Coronary artery (tissue), 2 donors: ENCODE results near the gene TMEM252.

ENCODE experiments used
- DNase-seq: peaks from one replicate; pipeline ENCODE4 v3.0.0-alpha.2; 2017; ENCODE audit warnings: low spot score
- H3K27ac ChIP-seq, 2 donors: fragments of 200-600 bp; sonication (generic); one replicate each; pipeline ENCODE4 v1.5.1; 2016 to 2019
- H3K4me3 ChIP-seq: fragments of 200-600 bp; sonication (generic); 2 replicates; pipeline ENCODE4 v1.5.1; 2016; ENCODE audit warnings: mild to moderate bottlenecking, moderate library complexity
- TF ChIP-seq, protein P1 (sequence below): fragments of 200-600 bp; sonication (generic); IDR thresholded peaks from one replicate; pipeline ENCODE4 v1.5.1; 2019; ENCODE audit warnings: antibody characterized with exemption

Gene TMEM252

DNA sequence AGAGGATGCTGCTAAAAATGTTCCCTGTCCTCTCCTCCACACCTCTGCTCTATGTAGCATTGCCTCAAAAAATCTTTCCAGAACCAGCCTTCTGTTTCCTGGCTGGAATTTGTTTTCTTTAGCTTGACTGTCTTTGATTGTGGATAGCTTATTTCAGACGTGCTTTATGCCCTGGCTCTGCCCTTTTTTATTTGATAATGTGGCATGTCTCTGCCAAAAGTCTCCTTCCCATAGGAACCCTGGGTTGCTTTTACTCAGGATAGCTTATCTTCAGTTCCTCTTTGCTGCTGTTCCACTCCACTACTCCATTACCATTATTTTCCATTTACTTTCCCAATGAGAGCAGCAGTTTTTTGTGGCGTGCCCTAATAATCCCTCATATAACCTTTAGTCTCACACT lies 885 bp upstream of the TMEM252 start:
- Histone ChIP-seq H3K27ac (peak overlapping the region; percentile 57 to 88), H3K4me3 (no peak overlapping the region)
- DNase-seq = no peak
- TF ChIP-seq, protein P1, sequence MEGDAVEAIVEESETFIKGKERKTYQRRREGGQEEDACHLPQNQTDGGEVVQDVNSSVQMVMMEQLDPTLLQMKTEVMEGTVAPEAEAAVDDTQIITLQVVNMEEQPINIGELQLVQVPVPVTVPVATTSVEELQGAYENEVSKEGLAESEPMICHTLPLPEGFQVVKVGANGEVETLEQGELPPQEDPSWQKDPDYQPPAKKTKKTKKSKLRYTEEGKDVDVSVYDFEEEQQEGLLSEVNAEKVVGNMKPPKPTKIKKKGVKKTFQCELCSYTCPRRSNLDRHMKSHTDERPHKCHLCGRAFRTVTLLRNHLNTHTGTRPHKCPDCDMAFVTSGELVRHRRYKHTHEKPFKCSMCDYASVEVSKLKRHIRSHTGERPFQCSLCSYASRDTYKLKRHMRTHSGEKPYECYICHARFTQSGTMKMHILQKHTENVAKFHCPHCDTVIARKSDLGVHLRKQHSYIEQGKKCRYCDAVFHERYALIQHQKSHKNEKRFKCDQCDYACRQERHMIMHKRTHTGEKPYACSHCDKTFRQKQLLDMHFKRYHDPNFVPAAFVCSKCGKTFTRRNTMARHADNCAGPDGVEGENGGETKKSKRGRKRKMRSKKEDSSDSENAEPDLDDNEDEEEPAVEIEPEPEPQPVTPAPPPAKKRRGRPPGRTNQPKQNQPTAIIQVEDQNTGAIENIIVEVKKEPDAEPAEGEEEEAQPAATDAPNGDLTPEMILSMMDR = no peak

DNA sequence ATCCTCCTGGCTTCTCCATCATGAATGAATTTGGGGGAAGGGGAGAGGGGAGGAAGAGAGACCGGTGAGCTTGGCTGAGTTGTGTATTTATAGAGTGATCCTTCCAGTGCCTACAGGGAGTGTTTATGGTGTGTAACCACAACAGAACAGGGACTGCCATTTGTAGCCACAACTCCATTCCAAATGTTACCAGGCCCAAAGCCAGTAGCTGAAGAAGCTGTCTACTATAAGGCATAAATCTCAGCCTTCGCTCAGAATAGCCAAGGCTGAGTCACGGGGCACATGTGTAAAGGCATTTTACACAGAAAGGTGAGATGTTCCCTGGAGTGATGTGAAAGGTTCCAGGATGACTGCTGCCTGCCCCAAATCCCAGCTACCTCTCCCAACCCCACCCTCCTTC lies 2.5 kb downstream of the TMEM252 start:
- TF ChIP-seq, protein P1 = no peak
- H3K27ac ChIP-seq = peak overlapping the region; percentile 71 to 88
- DNase-seq = no peak
- no peak overlapping the region for H3K4me3 ChIP-seq

DNA sequence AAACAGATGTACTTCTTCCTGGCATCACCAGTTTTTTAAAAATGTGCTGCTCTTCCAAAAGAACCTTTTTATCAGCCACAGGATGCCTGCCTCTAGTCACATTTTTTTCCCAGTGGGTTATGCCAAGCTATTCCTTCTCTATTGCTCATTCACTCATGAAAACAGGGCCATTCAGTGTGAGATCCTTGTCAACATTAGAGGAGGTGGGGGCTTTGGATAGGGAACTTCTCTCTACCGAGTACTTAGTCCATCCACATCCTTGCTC lies 3.1 kb downstream of the TMEM252 start:
- no peak for DNase-seq
- no peak overlapping the region for H3K4me3 ChIP-seq
- TF ChIP-seq, protein P1 = no peak
- H3K27ac ChIP-seq = peak overlapping the region; percentile 69 to 88

DNA sequence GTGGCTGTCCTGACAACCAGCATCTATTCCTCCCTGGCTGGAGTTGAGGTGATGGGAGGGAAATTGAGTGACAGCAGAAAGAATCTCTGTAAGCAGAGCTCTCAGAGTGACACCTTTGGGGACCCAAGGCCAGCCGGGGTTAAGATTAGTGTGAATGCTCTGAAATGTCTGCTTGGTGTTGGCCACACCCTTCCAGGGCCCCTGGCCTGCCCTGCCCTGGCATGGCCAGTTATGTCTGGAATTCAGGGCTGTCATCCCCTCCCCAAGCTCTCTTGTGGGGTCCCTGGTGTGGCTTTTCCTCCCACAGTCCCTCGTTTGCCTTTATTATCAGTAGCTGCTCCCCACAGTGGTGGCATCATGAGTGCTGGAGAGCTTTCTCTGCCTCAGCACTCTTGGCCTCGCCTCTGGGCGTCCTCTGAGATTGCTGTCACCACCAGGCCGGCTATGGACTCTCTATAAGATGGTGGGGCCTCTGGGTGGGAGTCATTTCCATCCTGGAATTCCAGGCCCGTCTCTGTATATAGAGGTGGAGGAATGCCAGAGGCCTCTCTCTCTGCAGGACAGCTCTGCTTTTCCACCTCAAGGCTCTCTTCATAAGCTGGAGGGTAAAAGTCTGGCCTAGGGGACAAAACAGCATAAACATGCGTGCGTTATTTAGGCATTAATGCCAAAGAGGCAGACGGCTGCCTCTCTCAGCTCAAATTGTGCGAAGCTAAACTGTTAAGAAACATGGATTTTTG lies 3.6 kb downstream of the TMEM252 start:
- DNase-seq = no peak
- Histone ChIP-seq H3K27ac (peak overlapping the region; percentile 69 to 88), H3K4me3 (no peak overlapping the region)
- TF ChIP-seq, protein P1 = no peak

DNA sequence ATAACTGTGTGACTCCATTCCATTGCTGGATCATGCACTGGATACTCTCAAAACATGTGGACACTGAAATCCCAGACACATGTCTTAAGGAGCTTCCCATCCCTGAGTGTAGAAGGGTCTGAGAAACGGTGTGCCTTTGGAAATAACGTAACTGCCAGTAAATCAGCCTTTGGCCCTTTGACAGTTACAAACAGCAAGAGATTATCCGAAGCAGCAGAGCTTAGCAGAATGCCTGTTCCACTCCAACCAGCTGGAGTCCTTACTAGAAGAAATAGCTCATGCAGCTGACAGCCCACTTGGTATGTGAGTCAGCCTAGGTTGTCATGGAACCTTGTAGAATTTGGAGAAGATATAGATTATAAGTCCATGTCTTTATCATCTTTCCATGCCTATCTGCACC lies 7.0 kb downstream of the TMEM252 start:
- H3K27ac ChIP-seq = peak overlapping the region in 1 of 2 donors; percentile 17
- no peak for DNase-seq
- no peak overlapping the region for H3K4me3 ChIP-seq
- TF ChIP-seq, protein P1 = no peak

DNA sequence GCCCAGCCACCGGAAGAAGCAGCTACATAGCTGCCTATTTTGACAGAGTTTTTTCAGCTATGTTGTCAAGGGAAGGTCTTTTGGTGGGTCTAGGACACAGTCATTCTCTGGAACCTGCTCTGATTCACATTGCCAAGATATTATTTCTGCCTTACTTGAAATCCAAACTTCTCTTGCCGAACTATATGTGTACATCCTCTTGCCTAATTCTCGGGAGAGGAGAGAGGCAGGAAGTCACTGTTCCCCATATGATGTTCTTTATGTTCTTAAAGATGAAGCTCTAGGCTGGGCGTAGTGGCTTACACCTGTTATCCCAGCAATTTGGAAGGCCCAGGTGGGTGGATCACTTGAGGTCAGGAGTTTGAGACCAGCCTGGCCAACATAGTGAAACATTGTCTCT lies 8.6 kb downstream of the TMEM252 start:
- Histone ChIP-seq H3K4me3 (no peak overlapping the region), H3K27ac (peak overlapping the region; percentile 44 to 48)
- TF ChIP-seq, protein P1 = no peak
- no peak for DNase-seq

DNA sequence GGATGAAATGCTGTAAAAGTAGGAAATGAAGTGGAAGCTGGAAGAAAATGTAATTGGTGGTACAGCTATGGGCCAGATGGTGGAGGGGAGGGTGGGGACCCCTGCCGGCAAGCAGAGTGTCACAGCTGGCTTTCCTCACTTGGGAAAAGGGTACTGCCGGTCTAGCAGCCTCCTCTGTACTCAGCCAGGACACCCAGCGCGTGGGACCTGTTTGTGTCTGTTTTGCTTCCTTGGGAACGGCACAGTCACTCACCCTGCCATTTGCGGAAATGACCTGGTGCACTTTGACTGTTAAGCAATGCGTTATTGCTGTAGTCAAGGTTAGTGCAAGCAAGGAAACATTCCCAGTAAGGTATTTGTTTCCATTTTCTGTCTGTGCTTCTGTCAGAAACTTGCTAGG lies 10.1 kb downstream of the TMEM252 start:
- Histone ChIP-seq H3K27ac (peak overlapping the region; percentile 65 to 83), H3K4me3 (no peak overlapping the region)
- TF ChIP-seq, protein P1 = no peak
- DNase-seq = peak; percentile 94
